Measurements from ENCODE around the gene KRTAP17-1.
A peak's percentile ranks its signal among the peaks of the same experiment; 100 is the strongest.

The KRTAP17-1 gene

DNA sequence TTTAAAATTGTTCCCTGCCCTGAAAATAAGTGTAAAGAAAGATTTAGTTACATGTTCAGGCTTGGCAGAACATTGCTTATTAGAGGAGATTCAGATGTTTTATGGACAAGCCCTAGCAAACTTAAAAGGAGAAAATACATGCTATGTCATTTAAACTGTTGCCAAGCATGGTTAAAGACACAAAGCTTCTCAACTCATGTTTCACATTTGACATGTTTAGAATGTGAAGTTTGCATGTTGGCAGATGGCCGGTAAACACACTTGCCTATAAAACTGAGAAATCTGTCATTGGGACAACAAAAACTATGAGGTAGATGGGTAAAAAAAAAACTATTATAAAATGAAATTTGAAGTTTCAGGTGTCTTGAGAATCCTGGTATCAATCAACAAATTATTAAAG is 18.7 kb downstream of the KRTAP17-1 start:
- no peaks in the 10 kb centered on the region for H3K27me3 ChIP-seq
- no peaks in the 10 kb centered on the region for H3K9me3 ChIP-seq
- no peak overlapping the region for H3K27ac ChIP-seq
- no peak overlapping the region for H3K4me3 ChIP-seq (ENCODE audit: low read depth in 1 of 2, low read length in 1 of 2)
- peaks cover 0 to 8% of the 10 kb centered on the region in 2 experiments for H3K4me1 ChIP-seq (ENCODE audit: control insufficient read depth in 1 of 2, insufficient read depth in 1 of 2, low read depth in 1 of 2, low read length in 1 of 2)
- no peak for TF ChIP-seq CTCF (IDR thresholded peaks at IDR 0.05)
- H3K36me3 ChIP-seq = no peaks in the 10 kb centered on the region

- TF ChIP-seq CTCF (IDR thresholded peaks at IDR 0.05) = no peak
- Histone ChIP-seq H3K27me3 (no peaks in the 10 kb centered on the region), H3K27ac (no peak overlapping the region), H3K4me1 (ENCODE audit: control insufficient read depth in 1 of 2, insufficient read depth in 1 of 2, low read depth in 1 of 2, low read length in 1 of 2) (no peaks in the 10 kb centered on the region), H3K4me3 (ENCODE audit: low read depth in 1 of 2, low read length in 1 of 2) (no peak overlapping the region), H3K36me3 (no peaks in the 10 kb centered on the region), H3K9me3 (no peaks in the 10 kb centered on the region)
Observed at GRCh38 chr17:41294016-41294415, 21.5 kb downstream of the KRTAP17-1 start.

DNA sequence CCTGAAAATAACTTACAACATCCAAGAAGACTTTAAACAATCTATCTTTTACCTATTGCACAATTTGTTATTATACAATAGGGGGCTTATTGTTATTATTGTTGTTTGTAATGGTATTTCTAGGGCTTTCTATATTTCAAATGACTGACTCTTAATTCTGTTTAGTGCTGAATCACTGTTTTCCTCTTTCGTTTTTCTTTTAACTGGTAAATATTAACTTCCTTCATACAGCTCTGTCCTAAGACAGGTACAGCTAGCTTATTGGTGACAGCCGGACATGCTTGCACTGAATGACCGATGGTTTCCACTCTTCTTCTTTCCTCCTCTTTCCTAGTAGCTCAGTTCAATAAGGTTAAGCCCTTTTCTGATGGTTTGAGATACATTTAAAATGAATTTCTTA is 28.5 kb downstream of the KRTAP17-1 start:
- TF ChIP-seq CTCF (IDR thresholded peaks at IDR 0.05) = no peak
- Histone ChIP-seq H3K4me1 (ENCODE audit: control insufficient read depth in 1 of 2, insufficient read depth in 1 of 2, low read depth in 1 of 2, low read length in 1 of 2) (peaks cover 44% of the 10 kb centered on the region in 2 experiments), H3K9me3 (no peaks in the 10 kb centered on the region), H3K36me3 (no peaks in the 10 kb centered on the region), H3K4me3 (ENCODE audit: low read depth in 1 of 2, low read length in 1 of 2) (peak overlapping the region in 1 of 2 experiments; percentile 13), H3K27me3 (no peaks in the 10 kb centered on the region), H3K27ac (peak overlapping the region; percentile 72)

DNA sequence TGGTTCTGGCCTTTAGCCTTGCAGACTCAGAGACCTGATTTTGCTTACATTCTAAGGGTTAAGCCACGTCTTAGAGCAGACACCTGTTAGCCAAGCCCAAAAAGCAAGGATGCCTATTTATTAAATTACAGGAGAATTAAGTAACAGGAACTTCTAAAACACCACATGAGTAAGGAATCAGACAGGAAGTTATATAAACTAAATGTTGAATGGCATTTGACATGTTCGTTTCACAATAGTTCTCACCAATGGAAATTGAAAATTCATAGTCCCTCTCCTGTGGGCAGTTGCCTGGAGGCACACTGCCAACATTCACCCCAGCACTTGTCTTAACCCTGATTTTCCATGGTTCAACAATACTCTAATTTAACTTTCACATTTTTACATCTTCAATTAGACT is 31.0 kb downstream of the KRTAP17-1 start:
- Histone ChIP-seq H3K4me1 (ENCODE audit: control insufficient read depth in 1 of 2, insufficient read depth in 1 of 2, low read depth in 1 of 2, low read length in 1 of 2) (peaks cover 44% of the 10 kb centered on the region in 2 experiments), H3K9me3 (no peaks in the 10 kb centered on the region), H3K4me3 (ENCODE audit: low read depth in 1 of 2, low read length in 1 of 2) (no peak overlapping the region), H3K36me3 (no peaks in the 10 kb centered on the region), H3K27ac (peak overlapping the region; percentile 64), H3K27me3 (no peaks in the 10 kb centered on the region)
- no peak for TF ChIP-seq CTCF (IDR thresholded peaks at IDR 0.05)

- TF ChIP-seq CTCF (IDR thresholded peaks at IDR 0.05) = no peak
- no peak overlapping the region for H3K4me3 ChIP-seq (ENCODE audit: low read depth in 1 of 2, low read length in 1 of 2)
Observed at GRCh38 chr17:41284043-41284442, 31.5 kb downstream of the KRTAP17-1 start.

More at GRCh38 chr17:41284043-41284442, 31.5 kb downstream of the KRTAP17-1 start:
- Histone ChIP-seq H3K4me1 (ENCODE audit: control insufficient read depth in 1 of 2, insufficient read depth in 1 of 2, low read depth in 1 of 2, low read length in 1 of 2) (peaks cover 44% of the 10 kb centered on the region in 2 experiments), H3K9me3 (no peaks in the 10 kb centered on the region), H3K36me3 (no peaks in the 10 kb centered on the region), H3K27me3 (no peaks in the 10 kb centered on the region), H3K27ac (peak overlapping the region; percentile 64)

Data from neutrophil (primary cell).